Hepatocyte (in vitro differentiated cells): Measurements from ENCODE around the gene MAP3K21.

Experiments
- EZH2phosphoT487 ChIP-seq: fragments of 200-600 bp; sonication (generic); IDR thresholded peaks from one replicate; pipeline ENCODE4 v1.6.1; 2018; ENCODE audit warnings: antibody characterized with exemption, mild to moderate bottlenecking, low read depth, moderate library complexity; ENCODE audit not compliant: unreplicated experiment, severe bottlenecking
- TF ChIP-seq, protein P1 (sequence below): fragments of 200-600 bp; sonication (generic); IDR thresholded peaks from 2 replicates; pipeline ENCODE4 v1.5.1; 2016; ENCODE audit warnings: antibody characterized with exemption, mild to moderate bottlenecking; ENCODE audit not compliant: poor library complexity

DNA sequence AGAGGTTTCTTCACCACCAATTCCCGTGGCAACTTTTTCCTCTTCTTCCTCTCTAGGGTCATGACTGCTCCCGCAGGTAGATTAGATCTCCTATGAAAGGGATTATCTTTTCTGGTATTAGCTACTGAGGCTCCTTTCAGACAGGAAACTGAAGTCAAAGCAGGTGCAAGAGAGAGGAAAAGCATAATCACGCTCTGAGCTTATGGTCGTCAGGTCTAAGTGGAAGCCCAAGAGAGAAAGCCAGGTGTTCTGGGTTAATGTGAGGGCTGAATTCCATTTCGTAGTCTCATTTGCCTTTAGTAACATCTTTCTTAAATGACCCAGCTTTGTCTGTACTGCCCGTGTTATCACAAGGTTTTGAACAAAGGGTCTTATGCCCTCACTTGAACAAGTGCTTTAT, 8.3 kb upstream of the MAP3K21 start:
- TF ChIP-seq, protein P1, sequence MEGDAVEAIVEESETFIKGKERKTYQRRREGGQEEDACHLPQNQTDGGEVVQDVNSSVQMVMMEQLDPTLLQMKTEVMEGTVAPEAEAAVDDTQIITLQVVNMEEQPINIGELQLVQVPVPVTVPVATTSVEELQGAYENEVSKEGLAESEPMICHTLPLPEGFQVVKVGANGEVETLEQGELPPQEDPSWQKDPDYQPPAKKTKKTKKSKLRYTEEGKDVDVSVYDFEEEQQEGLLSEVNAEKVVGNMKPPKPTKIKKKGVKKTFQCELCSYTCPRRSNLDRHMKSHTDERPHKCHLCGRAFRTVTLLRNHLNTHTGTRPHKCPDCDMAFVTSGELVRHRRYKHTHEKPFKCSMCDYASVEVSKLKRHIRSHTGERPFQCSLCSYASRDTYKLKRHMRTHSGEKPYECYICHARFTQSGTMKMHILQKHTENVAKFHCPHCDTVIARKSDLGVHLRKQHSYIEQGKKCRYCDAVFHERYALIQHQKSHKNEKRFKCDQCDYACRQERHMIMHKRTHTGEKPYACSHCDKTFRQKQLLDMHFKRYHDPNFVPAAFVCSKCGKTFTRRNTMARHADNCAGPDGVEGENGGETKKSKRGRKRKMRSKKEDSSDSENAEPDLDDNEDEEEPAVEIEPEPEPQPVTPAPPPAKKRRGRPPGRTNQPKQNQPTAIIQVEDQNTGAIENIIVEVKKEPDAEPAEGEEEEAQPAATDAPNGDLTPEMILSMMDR: no peak
- no peak for TF ChIP-seq EZH2phosphoT487
